ENCODE data around the gene LHPP. TPM values are rescaled to one million over a fixed set of nuclear protein-coding genes. Genes with fewer than 3 reads are reported as not detected.

Gene LHPP
- total and polyA plus RNA-seq, 11 donors: 5.6 to 23.5 (median 13.2) TPM

DNA sequence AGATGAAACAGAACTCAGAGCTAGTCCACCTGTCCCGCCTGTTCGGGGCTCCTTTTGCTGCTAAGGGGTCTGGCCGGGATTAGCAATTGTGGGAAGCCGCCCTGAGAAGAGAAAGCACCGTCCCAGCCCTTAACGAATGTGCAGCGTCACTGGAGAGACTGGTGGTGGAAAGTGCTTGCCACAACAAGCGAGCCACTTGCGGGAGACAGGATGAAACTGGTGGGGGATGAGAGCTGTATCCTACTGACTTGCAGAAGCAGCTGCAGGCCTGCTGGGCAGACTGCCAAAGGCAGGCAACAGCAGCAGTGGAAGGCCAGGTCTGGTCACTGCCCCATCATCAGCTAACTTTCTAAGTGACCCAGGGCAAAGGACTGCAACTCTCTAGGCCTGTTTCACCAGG lies 187.1 kb downstream of the LHPP start:
- peak; percentile 52 to 61 (median 58) for ATAC-seq
- H3K9me3 ChIP-seq: no peaks in the 10 kb centered on the region
- TF ChIP-seq, protein P1, sequence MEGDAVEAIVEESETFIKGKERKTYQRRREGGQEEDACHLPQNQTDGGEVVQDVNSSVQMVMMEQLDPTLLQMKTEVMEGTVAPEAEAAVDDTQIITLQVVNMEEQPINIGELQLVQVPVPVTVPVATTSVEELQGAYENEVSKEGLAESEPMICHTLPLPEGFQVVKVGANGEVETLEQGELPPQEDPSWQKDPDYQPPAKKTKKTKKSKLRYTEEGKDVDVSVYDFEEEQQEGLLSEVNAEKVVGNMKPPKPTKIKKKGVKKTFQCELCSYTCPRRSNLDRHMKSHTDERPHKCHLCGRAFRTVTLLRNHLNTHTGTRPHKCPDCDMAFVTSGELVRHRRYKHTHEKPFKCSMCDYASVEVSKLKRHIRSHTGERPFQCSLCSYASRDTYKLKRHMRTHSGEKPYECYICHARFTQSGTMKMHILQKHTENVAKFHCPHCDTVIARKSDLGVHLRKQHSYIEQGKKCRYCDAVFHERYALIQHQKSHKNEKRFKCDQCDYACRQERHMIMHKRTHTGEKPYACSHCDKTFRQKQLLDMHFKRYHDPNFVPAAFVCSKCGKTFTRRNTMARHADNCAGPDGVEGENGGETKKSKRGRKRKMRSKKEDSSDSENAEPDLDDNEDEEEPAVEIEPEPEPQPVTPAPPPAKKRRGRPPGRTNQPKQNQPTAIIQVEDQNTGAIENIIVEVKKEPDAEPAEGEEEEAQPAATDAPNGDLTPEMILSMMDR (IDR thresholded peaks at IDR 0.05): peak in 1 of 12 donors; percentile 10
- no peak for TF ChIP-seq POLR2A (IDR thresholded peaks at IDR 0.05)
- WGBS, 4 donors: 25 to 31% (median 28%) methylated on average over 9 of the region's 9 CpGs
- peak; percentile 80 to 90 (median 87) for DNase-seq
- peak overlapping the region; percentile 33 to 97 (median 75) for H3K27ac ChIP-seq
- H3K27me3 ChIP-seq: no peaks in the 10 kb centered on the region
- H3K4me3 ChIP-seq: peak overlapping the region in 1 of 12 donors; percentile 7
- peaks cover 56 to 100% (median 94%) of the 10 kb centered on the region in 12 donors for H3K4me1 ChIP-seq
- intact Hi-C loops (cut with DNase I): loop anchor here in 4 of 10 donors (2.0 to 10.0 kb wide), 6 partner anchors 34 to 94 kb away; partner anchors contain the start of gene FAM53B (in 1 of the 4)
- peaks cover 0 to 9% (median 0%) of the 10 kb centered on the region in 9 donors for H3K36me3 ChIP-seq

DNA sequence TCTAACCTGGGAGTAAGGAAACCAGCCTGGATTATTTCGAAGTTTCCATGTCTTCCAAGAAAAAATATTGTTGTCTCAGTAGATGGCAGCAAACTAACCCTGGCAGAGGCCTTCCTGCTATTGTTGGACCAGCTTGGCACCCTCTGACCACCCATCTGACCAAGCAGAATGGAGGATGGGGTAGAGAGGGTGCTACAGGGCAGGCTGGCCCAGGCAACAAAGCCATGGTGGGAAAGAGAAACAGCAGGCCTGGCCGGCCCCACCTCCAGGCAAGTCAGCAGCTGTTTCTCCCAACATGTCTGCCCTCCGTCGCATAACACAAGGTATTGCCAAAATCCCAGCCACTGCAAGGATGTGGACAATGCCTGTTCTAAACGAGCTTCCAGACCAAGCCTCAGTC lies 187.6 kb downstream of the LHPP start:
- H3K4me1 ChIP-seq: peaks cover 58 to 100% (median 93%) of the 10 kb centered on the region in 12 donors
- no peak overlapping the region for H3K4me3 ChIP-seq
- DNase-seq (peak in 2 of 5 donors; percentile 63 to 66), ATAC-seq (peak; percentile 27 to 50 (median 45))
- H3K36me3 ChIP-seq: peaks cover 0 to 11% (median 0%) of the 10 kb centered on the region in 9 donors
- intact Hi-C loops (cut with DNase I): loop anchor here in 4 of 10 donors (2.0 to 10.0 kb wide), 6 partner anchors 33 to 94 kb away; partner anchors contain the start of gene FAM53B (in 1 of the 4)
- WGBS, 4 donors: 17 to 40% (median 24%) methylated on average over 5 of the region's 5 CpGs
- TF ChIP-seq, protein P1 (IDR thresholded peaks at IDR 0.05): peak in 4 of 12 donors; percentile 17 to 40 (median 23)
- no peak for TF ChIP-seq POLR2A (IDR thresholded peaks at IDR 0.05)
- no peaks in the 10 kb centered on the region for H3K9me3 ChIP-seq
- no peaks in the 10 kb centered on the region for H3K27me3 ChIP-seq
- H3K27ac ChIP-seq: peak overlapping the region in 11 of 12 donors; percentile 49 to 97 (median 75)

DNA sequence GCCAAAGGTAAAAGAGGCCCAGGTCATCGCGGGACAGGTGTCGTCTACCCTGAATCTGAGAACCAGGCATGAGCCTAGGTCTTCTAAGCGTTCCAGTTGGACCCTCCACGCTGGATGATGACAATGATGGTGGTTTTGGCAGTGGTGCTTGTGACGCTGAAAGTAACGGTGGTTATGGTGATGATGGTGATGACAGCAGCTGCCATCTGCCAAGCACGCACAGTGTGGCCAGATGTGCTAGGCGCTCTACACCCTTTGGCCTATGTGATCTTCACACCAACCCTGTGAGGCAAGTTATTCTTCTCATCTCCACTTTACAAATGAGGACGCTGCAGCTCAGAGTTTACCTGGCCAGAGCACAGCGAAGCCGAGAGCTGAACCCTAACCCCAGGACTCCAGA lies 188.6 kb downstream of the LHPP start:
- 91 to 95% (median 92%) methylated on average over 12 of the region's 12 CpGs for WGBS, 4 donors
- Histone ChIP-seq H3K27me3 (no peaks in the 10 kb centered on the region), H3K9me3 (no peaks in the 10 kb centered on the region), H3K4me3 (no peak overlapping the region), H3K36me3 (peaks cover 0 to 11% (median 0%) of the 10 kb centered on the region in 9 donors), H3K27ac (peak overlapping the region in 8 of 12 donors; percentile 69 to 97 (median 80)), H3K4me1 (peaks cover 50 to 100% (median 92%) of the 10 kb centered on the region in 12 donors)
- intact Hi-C loops (cut with DNase I): no loop called here
- TF ChIP-seq POLR2A (IDR thresholded peaks at IDR 0.05): no peak
- TF ChIP-seq, protein P1 (IDR thresholded peaks at IDR 0.05): no peak
- no peak for DNase-seq
- no peak for ATAC-seq

DNA sequence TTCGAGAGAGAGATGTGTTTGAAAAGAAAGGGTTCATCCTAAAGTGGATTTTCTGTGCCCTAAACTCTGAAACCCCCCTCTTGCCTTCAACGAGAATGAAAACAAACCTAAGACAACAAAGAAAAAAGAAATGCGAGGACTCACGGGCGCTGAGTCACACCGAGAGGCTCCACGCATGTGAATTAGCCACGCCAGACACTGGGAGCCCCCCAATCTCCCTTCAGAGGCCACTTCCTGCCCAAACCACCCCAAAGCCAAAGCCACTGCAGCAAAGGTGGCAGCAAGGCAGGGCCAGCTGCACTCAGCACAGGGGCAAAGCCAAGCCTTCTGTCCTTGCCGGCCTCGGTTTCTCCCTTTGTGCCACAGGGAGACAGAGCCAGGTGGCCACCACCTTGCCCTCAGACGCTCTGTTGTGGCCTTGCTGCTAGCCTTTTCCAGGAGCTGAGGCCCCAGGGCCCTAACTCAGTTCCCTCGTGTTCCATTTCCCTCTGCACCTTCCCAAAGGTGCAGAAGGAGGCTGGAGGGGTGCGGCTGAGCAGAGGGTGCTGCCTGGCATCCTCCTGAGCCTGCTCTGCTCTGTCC lies 189.3 kb downstream of the LHPP start:
- Histone ChIP-seq H3K27me3 (no peaks in the 10 kb centered on the region), H3K9me3 (no peaks in the 10 kb centered on the region), H3K4me1 (peaks cover 50 to 100% (median 90%) of the 10 kb centered on the region in 12 donors), H3K36me3 (peaks cover 0 to 11% (median 0%) of the 10 kb centered on the region in 9 donors), H3K27ac (peak overlapping the region in 9 of 12 donors; percentile 5 to 97 (median 48)), H3K4me3 (no peak overlapping the region)
- intact Hi-C loops (cut with DNase I): no loop called here
- no peak for ATAC-seq
- TF ChIP-seq POLR2A (IDR thresholded peaks at IDR 0.05): no peak
- TF ChIP-seq, protein P1 (IDR thresholded peaks at IDR 0.05): no peak
- 85 to 91% (median 89%) methylated on average over 12 to 13 of the region's 13 CpGs for WGBS, 4 donors
- peak in 1 of 5 donors; percentile 19 for DNase-seq

All from heart left ventricle (tissue), 16 donors.